Type B pancreatic cell (in vitro differentiated cells): ENCODE measurements around the gene CTDP1. TPM values are rescaled to one million over a fixed set of nuclear protein-coding genes. Genes with fewer than 3 reads are reported as not detected.
"Not testable (repeated sequence)": the region's sequence is repeated elsewhere in the genome, so short reads cannot be mapped to it uniquely, and the experiment has no call there.

ENCODE experiments used
- DNase-seq: peaks from one replicate; pipeline ENCODE4 v3.0.0; 2021; ENCODE audit warnings: mixed read lengths; ENCODE audit not compliant: unreplicated experiment; ENCODE audit errors: extremely low spot score
- H3K27ac Mint-ChIP-seq: 2 replicates; pipeline ENCODE4 v1.8.0; 2021; ENCODE audit warnings: mild to moderate bottlenecking, mixed read lengths
- H3K27me3 Mint-ChIP-seq: 2 replicates; pipeline ENCODE4 v1.8.0; 2021; ENCODE audit warnings: mixed read lengths
- H3K36me3 Mint-ChIP-seq: 2 replicates; pipeline ENCODE4 v1.8.0; 2021; ENCODE audit warnings: mixed read lengths
- H3K4me1 Mint-ChIP-seq: one replicate; pipeline ENCODE4 v1.8.0; 2021; ENCODE audit warnings: mixed read lengths; ENCODE audit not compliant: unreplicated experiment
- H3K4me3 Mint-ChIP-seq: 2 replicates; pipeline ENCODE4 v1.8.0; 2021; ENCODE audit warnings: mild to moderate bottlenecking, mixed read lengths
- H3K9me3 Mint-ChIP-seq: 2 replicates; pipeline ENCODE4 v1.8.0; 2021; ENCODE audit warnings: mixed read lengths
- CTCF ChIP-seq: fragments of 200-600 bp; sonication (generic); conservative IDR thresholded peaks from 2 replicates; pipeline ENCODE4 v1.5.0; 2021; ENCODE audit warnings: antibody characterized with exemption, mild to moderate bottlenecking
- total RNA-seq: library from RNA; stranded (reverse); gene quantifications from 2 replicates; pipeline ENCODE4 v1.2.1, GENCODE V29; 2021; ENCODE audit warnings: low replicate concordance

CTDP1 gene
- total RNA-seq, 1 donor from 2014 or later = 21.1 TPM

- Mint-ChIP-seq H3K36me3 (peaks cover 30% of the 10 kb centered on the region), H3K27me3 (no peaks in the 10 kb centered on the region)
- no peak for DNase-seq
Measured at GRCh38 chr18:79737426-79737825, 57.8 kb downstream of the CTDP1 start.

GRCh38 chr18:79738041-79738461, 58.4 kb downstream of the CTDP1 start:
- Mint-ChIP-seq H3K27ac (no peak overlapping the region), H3K36me3 (peaks cover 33% of the 10 kb centered on the region), H3K27me3 (no peaks in the 10 kb centered on the region), H3K4me3 (no peak overlapping the region), H3K4me1 (no peaks in the 10 kb centered on the region), H3K9me3 (no peaks in the 10 kb centered on the region)
- DNase-seq = no peak
- TF ChIP-seq CTCF = no peak

More at GRCh38 chr18:79737426-79737825, 57.8 kb downstream of the CTDP1 start:
- H3K27ac Mint-ChIP-seq = no peak overlapping the region
- no peaks in the 10 kb centered on the region for H3K4me1 Mint-ChIP-seq
- H3K9me3 Mint-ChIP-seq = no peaks in the 10 kb centered on the region
- TF ChIP-seq CTCF = no peak
- no peak overlapping the region for H3K4me3 Mint-ChIP-seq

GRCh38 chr18:79738581-79739439, 59.2 kb downstream of the CTDP1 start:
- no peak overlapping the region for H3K4me3 Mint-ChIP-seq
- TF ChIP-seq CTCF = no peak

GRCh38 chr18:79739440-79739778, 59.8 kb downstream of the CTDP1 start:
- Mint-ChIP-seq H3K36me3 (peaks cover 36% of the 10 kb centered on the region), H3K4me3 (no peak overlapping the region), H3K27ac (no peak overlapping the region), H3K9me3 (no peaks in the 10 kb centered on the region), H3K27me3 (no peaks in the 10 kb centered on the region), H3K4me1 (no peaks in the 10 kb centered on the region)
- no peak for DNase-seq
- TF ChIP-seq CTCF = no peak

More at GRCh38 chr18:79738581-79739439, 59.2 kb downstream of the CTDP1 start:
- H3K4me1 Mint-ChIP-seq = no peaks in the 10 kb centered on the region
- H3K9me3 Mint-ChIP-seq = no peaks in the 10 kb centered on the region
- no peak overlapping the region for H3K27ac Mint-ChIP-seq
- H3K27me3 Mint-ChIP-seq = no peaks in the 10 kb centered on the region
- DNase-seq = no peak
- H3K36me3 Mint-ChIP-seq = peaks cover 33% of the 10 kb centered on the region

- H3K4me3 Mint-ChIP-seq, DNase-seq, H3K4me1 Mint-ChIP-seq, H3K9me3 Mint-ChIP-seq, H3K27ac Mint-ChIP-seq, H3K27me3 Mint-ChIP-seq: not testable (repeated sequence)
- H3K36me3 Mint-ChIP-seq = peaks cover 38% of the 10 kb centered on the region
Measured at GRCh38 chr18:79740047-79740446, 60.4 kb downstream of the CTDP1 start.

- Mint-ChIP-seq H3K4me3 (no peak overlapping the region), H3K27me3 (no peaks in the 10 kb centered on the region), H3K36me3 (peaks cover 38% of the 10 kb centered on the region), H3K27ac (no peak overlapping the region), H3K9me3 (no peaks in the 10 kb centered on the region), H3K4me1 (no peaks in the 10 kb centered on the region)
- DNase-seq = no peak
- no peak for TF ChIP-seq CTCF
Measured at GRCh38 chr18:79740521-79741361, 61.1 kb downstream of the CTDP1 start.
